WTC11 (cell line): ENCODE results near the gene TMEM117. TPM values are rescaled to one million over a fixed set of nuclear protein-coding genes. Genes with fewer than 3 reads are reported as not detected.

Experiments
- ARID4B ChIP-seq: sonication (generic); formaldehyde crosslinking; IDR thresholded peaks from 2 replicates; pipeline ENCODE4 v1.8.0; 2023; ENCODE audit warnings: missing genetic modification reagents, mild to moderate bottlenecking, borderline replicate concordance
- ATF3 ChIP-seq: sonication (generic); formaldehyde crosslinking; conservative IDR thresholded peaks from 2 replicates; pipeline ENCODE4 v1.8.1; 2022; ENCODE audit warnings: mild to moderate bottlenecking, missing genetic modification reagents
- CBFB ChIP-seq: sonication (generic); formaldehyde crosslinking; IDR thresholded peaks from 2 replicates; pipeline ENCODE4 v1.8.1; 2022; ENCODE audit warnings: mild to moderate bottlenecking, low read depth, missing genetic modification reagents
- CDX4 ChIP-seq: fragments of 250-450 bp; sonication (Bioruptor Pico); IDR thresholded peaks from 2 replicates; pipeline ENCODE4 v1.9.0; 2021; ENCODE audit warnings: moderate library complexity, mild to moderate bottlenecking, inconsistent platforms, borderline replicate concordance
- CREM ChIP-seq: sonication (generic); formaldehyde crosslinking; IDR thresholded peaks from 2 replicates; pipeline ENCODE4 v1.8.1; 2022; ENCODE audit warnings: mild to moderate bottlenecking, missing genetic modification reagents, moderate library complexity
- E2F5 ChIP-seq: sonication (generic); formaldehyde crosslinking; IDR thresholded peaks from 2 replicates; pipeline ENCODE4 v1.8.1; 2022; ENCODE audit warnings: mild to moderate bottlenecking, moderate library complexity, missing genetic modification reagents
- ERG ChIP-seq: fragments of 250-450 bp; sonication (Bioruptor Pico); IDR thresholded peaks from 2 replicates; pipeline ENCODE4 v1.8.0; 2021; ENCODE audit warnings: mild to moderate bottlenecking
- FOXK1 ChIP-seq: sonication (generic); formaldehyde crosslinking; IDR thresholded peaks from 2 replicates; pipeline ENCODE4 v1.8.0; 2022; ENCODE audit warnings: mild to moderate bottlenecking, moderate library complexity, missing genetic modification reagents
- GRHL2 ChIP-seq: fragments of 250-450 bp; sonication (Bioruptor Pico); IDR thresholded peaks from 2 replicates; pipeline ENCODE4 v1.8.0; 2022; ENCODE audit warnings: mild to moderate bottlenecking, moderate library complexity; ENCODE audit not compliant: insufficient replicate concordance, severe bottlenecking
- IRF1 ChIP-seq: sonication (generic); formaldehyde crosslinking; IDR thresholded peaks from 2 replicates; pipeline ENCODE4 v1.8.0; 2023; ENCODE audit warnings: missing genetic modification reagents
- MLX ChIP-seq: sonication (generic); formaldehyde crosslinking; IDR thresholded peaks from 2 replicates; pipeline ENCODE4 v1.8.1; 2023; ENCODE audit warnings: mild to moderate bottlenecking, missing genetic modification reagents, moderate library complexity
- MXD4 ChIP-seq: fragments of 250-450 bp; sonication (Bioruptor Pico); IDR thresholded peaks from 2 replicates; pipeline ENCODE4 v1.8.0; 2021; ENCODE audit warnings: mild to moderate bottlenecking, moderate library complexity, borderline replicate concordance
- NFYB ChIP-seq: sonication (generic); formaldehyde crosslinking; conservative IDR thresholded peaks from 2 replicates; pipeline ENCODE4 v1.8.0; 2022; ENCODE audit warnings: low read depth, missing genetic modification reagents
- NR3C1 ChIP-seq: sonication (generic); formaldehyde crosslinking; conservative IDR thresholded peaks from 2 replicates; pipeline ENCODE4 v1.8.1; 2023; ENCODE audit warnings: low read depth, mild to moderate bottlenecking, missing genetic modification reagents
- OVOL2 ChIP-seq: fragments of 250-450 bp; sonication (Bioruptor Pico); IDR thresholded peaks from 2 replicates; pipeline ENCODE4 v1.9.0; 2021; ENCODE audit warnings: mild to moderate bottlenecking, borderline replicate concordance
- RORB ChIP-seq: fragments of 250-450 bp; sonication (Bioruptor Pico); IDR thresholded peaks from 2 replicates; pipeline ENCODE4 v1.9.0; 2021; ENCODE audit warnings: mild to moderate bottlenecking
- SMAD4 ChIP-seq: sonication (generic); formaldehyde crosslinking; IDR thresholded peaks from 2 replicates; pipeline ENCODE4 v1.8.0; 2022; ENCODE audit warnings: mild to moderate bottlenecking, missing genetic modification reagents
- ZNF219 ChIP-seq: sonication (generic); formaldehyde crosslinking; IDR thresholded peaks from 2 replicates; pipeline ENCODE4 v1.8.0; 2023; ENCODE audit warnings: missing genetic modification reagents, mild to moderate bottlenecking, borderline replicate concordance
- ZNF512 ChIP-seq: sonication (generic); formaldehyde crosslinking; IDR thresholded peaks from 2 replicates; pipeline ENCODE4 v1.8.1; 2022; ENCODE audit warnings: missing genetic modification reagents, borderline replicate concordance
- total RNA-seq: library from RNA; stranded (reverse); gene quantifications from 3 replicates; pipeline ENCODE4 v1.2.3, GENCODE V29; 2021
- TF ChIP-seq, protein P1 (sequence below): sonication (generic); formaldehyde crosslinking; IDR thresholded peaks from 2 replicates; pipeline ENCODE4 v1.8.1; 2022; ENCODE audit warnings: mild to moderate bottlenecking, missing genetic modification reagents, moderate library complexity, borderline replicate concordance
- TF ChIP-seq, protein P2 (sequence below): sonication (generic); formaldehyde crosslinking; IDR thresholded peaks from 2 replicates; pipeline ENCODE4 v1.8.1; 2022; ENCODE audit warnings: low read depth, missing genetic modification reagents, borderline replicate concordance

The TMEM117 gene
- total RNA-seq, 1 experiment from 2014 or later: 1.5 TPM

DNA sequence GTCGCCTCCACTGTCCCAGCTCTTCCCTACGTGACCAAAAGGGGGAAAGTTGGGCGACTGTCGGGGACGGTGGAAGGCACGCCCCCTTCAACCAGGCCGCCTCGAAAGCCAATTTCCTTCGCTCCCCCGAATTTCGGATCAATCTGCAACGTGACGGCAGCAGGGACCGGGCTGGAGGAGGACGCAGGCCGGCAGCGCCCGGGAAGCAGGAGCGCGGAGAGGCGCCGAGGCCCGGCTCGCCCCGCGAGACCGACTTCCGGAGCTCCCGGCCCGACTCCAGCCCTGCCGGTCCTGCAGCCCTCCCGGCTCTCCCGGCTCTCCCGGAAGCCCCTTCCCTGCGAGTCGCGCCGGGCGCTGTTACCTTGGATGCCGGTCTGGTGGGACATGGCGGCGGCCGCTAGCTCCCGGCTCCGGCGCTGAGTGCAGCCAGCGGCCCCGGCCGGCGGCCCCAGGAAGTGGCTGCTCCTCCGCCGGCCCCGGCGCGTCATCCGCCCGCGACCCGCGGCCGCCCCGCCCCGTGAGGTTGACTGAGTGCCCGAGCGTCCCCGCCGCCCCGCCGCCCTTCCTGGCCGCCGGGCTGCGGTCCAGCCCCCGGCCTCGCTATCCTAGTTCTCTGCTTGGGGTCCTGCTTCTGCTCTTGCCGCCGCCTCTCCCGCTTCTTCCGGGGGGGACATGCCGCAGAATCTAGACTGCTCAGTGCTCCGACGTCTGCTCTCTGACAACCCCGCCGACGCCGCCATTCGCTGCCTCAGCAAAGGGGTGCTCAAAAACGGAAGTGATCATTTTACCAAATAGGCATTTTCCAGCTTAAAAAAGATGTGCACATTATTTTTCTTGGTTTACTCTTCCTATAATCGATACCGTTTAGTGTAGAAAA lies 29.8 kb upstream of the TMEM117 start, which contains the start of gene TWF1 (continued):
- no peak for TF ChIP-seq ZNF219 (CRISPR knock-in tag)
- TF ChIP-seq, protein P1, sequence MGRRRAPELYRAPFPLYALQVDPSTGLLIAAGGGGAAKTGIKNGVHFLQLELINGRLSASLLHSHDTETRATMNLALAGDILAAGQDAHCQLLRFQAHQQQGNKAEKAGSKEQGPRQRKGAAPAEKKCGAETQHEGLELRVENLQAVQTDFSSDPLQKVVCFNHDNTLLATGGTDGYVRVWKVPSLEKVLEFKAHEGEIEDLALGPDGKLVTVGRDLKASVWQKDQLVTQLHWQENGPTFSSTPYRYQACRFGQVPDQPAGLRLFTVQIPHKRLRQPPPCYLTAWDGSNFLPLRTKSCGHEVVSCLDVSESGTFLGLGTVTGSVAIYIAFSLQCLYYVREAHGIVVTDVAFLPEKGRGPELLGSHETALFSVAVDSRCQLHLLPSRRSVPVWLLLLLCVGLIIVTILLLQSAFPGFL: no peak
- no peak for TF ChIP-seq SMAD4 (CRISPR knock-in tag)
- TF ChIP-seq FOXK1 (CRISPR knock-in tag): peak; percentile 68
- TF ChIP-seq ATF3 (CRISPR knock-in tag): no peak
- no peak for TF ChIP-seq ZNF512 (CRISPR knock-in tag)
- no peak for TF ChIP-seq OVOL2
- TF ChIP-seq CDX4 (CRISPR knock-in tag): no peak
- TF ChIP-seq, protein P2, sequence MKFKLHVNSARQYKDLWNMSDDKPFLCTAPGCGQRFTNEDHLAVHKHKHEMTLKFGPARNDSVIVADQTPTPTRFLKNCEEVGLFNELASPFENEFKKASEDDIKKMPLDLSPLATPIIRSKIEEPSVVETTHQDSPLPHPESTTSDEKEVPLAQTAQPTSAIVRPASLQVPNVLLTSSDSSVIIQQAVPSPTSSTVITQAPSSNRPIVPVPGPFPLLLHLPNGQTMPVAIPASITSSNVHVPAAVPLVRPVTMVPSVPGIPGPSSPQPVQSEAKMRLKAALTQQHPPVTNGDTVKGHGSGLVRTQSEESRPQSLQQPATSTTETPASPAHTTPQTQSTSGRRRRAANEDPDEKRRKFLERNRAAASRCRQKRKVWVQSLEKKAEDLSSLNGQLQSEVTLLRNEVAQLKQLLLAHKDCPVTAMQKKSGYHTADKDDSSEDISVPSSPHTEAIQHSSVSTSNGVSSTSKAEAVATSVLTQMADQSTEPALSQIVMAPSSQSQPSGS: no peak
- TF ChIP-seq GRHL2 (CRISPR knock-in tag): no peak
- TF ChIP-seq CREM: peak; percentile 95
- TF ChIP-seq CBFB: no peak
- no peak for TF ChIP-seq MLX (CRISPR knock-in tag)
- no peak for TF ChIP-seq IRF1
- TF ChIP-seq E2F5 (CRISPR knock-in tag): peak; percentile 51; the same call in 1 of the 2 replicates
- 0 out of 2 replicates have a peak, but pooled peaks have one; percentile 11 for TF ChIP-seq NFYB (CRISPR knock-in tag)
- TF ChIP-seq ARID4B (CRISPR knock-in tag): no peak
- TF ChIP-seq MXD4 (CRISPR knock-in tag): no peak
- TF ChIP-seq NR3C1 (CRISPR knock-in tag): no peak
- TF ChIP-seq RORB (CRISPR knock-in tag): no peak
- no peak for TF ChIP-seq ERG (CRISPR knock-in tag)
